Prostate gland (tissue), 2 donors: ENCODE data around the gene IPO13.

ENCODE experiments used
- POLR2A ChIP-seq: fragments of 450-650 bp; IDR thresholded peaks from one replicate; pipeline ENCODE4 v1.6.1; 2016; ENCODE audit warnings: antibody characterized with exemption, mild to moderate bottlenecking
- POLR2AphosphoS5 ChIP-seq: sonication (generic); formaldehyde crosslinking; IDR thresholded peaks from one replicate; pipeline ENCODE4 v1.6.1; 2017; ENCODE audit warnings: antibody characterized with exemption
- TF ChIP-seq, protein P1 (sequence below), 4 experiments: fragments of 200-600 bp in 2 of 4; fragments of 450-650 bp in 2 of 4; sonication (generic) in 2 of 4; IDR thresholded peaks; 1 replicate in 3 of 4; 2 replicates in 1 of 4; pipeline ENCODE4 v1.5.1; 2016 to 2019; ENCODE audit warnings: antibody characterized with exemption in 4 of 4, mild to moderate bottlenecking in 2 of 4, moderate library complexity in 2 of 4

- TF ChIP-seq POLR2A: no peak
- TF ChIP-seq, protein P1, sequence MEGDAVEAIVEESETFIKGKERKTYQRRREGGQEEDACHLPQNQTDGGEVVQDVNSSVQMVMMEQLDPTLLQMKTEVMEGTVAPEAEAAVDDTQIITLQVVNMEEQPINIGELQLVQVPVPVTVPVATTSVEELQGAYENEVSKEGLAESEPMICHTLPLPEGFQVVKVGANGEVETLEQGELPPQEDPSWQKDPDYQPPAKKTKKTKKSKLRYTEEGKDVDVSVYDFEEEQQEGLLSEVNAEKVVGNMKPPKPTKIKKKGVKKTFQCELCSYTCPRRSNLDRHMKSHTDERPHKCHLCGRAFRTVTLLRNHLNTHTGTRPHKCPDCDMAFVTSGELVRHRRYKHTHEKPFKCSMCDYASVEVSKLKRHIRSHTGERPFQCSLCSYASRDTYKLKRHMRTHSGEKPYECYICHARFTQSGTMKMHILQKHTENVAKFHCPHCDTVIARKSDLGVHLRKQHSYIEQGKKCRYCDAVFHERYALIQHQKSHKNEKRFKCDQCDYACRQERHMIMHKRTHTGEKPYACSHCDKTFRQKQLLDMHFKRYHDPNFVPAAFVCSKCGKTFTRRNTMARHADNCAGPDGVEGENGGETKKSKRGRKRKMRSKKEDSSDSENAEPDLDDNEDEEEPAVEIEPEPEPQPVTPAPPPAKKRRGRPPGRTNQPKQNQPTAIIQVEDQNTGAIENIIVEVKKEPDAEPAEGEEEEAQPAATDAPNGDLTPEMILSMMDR (IDR thresholded peaks at IDR 0.05): no peak
- no peak for TF ChIP-seq POLR2AphosphoS5
These were observed 55.9 kb downstream of the IPO13 start for GRCh38 chr1:44002606-44003157.
